IPS DF 4.7 (cell line): ENCODE measurements around the gene USP48.
A peak's percentile ranks its signal among the peaks of the same experiment; 100 is the strongest.

Experiments
- DNase-seq: peaks from one replicate; pipeline ENCODE4 v3.0.0-alpha.2; 2013; ENCODE audit warnings: low spot score; ENCODE audit errors: extremely low read depth

The USP48 gene

GRCh38 chr1:21654209-21654608, 128.7 kb downstream of the USP48 start:
- DNase-seq = no peak

DNA sequence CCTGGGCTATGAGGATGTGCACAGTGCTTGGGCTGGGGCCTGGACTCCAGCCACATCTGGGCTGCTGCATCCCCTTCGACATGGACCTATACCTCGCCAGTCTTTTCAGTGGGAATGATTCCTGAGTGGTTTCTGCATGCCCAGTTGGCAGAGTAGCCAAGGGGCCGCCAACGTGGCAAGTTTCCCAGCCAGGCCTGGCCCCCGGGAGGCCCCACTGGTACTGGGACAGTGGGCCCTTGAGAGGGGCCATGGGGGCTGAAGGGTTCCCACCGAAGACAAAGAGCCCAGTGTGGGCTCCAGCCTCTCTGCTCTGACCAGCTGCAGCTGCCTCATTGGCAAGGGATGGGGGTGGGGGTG, 129.2 kb downstream of the USP48 start:
- no peak for DNase-seq

DNA sequence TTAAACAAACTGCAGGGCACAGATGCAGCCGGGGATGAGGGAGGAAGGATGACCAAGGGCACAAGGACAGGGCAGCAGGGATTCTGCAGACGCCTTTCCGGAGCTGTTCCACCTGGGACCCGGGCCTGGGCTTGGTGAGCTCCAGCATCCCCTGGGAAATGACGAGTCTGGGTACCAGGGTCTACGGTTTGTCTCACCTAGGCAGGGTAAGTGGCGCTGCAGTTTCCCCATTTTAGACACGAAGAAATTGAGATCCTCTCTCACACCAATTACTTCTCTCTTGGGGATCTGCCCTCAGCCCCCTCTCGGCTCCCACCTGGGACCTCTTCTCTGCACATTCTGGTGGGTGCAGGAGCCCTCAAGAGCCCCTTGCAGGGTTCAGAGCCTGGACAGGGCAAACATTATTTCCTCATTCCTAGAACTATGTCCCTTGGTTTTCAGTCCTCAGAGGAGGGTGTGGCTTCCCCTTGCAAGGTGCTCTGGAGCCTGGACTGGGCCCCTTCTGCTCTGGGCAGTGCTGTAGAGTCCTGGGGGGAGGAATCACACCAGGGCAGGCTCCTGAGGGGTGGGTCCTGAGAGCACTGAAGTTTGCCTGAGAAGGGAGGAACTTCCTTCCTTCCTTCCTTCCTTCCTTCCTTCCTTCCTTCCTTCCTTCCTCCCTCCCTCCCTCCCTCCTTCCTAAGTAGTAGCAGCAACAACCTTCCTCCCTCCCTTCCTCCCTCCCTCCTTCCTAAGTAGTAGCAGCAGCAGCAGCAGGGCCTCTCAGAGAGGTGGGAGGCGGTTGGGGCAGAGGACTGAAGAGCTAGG, 129.8 kb downstream of the USP48 start:
- DNase-seq = no peak

GRCh38 chr1:21652101-21652936, 130.6 kb downstream of the USP48 start:
- DNase-seq = no peak

- DNase-seq = no peak
Measured at GRCh38 chr1:21651214-21652042, 131.5 kb downstream of the USP48 start.

DNA sequence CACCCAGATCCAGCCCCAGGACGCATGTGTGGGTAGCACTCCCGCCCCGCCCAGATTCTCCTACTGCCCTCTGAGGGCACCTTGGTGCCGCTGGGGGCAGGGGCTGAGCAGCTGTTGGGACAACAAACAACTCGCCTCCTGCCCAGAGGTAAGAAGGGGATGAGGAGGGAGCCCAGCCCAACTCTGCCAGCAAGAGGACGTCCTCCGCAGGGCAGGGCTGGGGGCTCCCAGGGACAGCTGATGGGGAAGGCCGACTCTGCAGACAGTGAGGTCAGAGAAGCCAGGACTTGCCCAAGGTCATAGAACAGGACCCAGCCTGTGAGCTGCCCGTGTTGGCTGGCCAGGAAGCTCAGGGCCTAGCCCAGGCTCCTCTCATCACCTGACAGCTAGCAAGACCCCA, 132.5 kb downstream of the USP48 start:
- DNase-seq = no peak

DNA sequence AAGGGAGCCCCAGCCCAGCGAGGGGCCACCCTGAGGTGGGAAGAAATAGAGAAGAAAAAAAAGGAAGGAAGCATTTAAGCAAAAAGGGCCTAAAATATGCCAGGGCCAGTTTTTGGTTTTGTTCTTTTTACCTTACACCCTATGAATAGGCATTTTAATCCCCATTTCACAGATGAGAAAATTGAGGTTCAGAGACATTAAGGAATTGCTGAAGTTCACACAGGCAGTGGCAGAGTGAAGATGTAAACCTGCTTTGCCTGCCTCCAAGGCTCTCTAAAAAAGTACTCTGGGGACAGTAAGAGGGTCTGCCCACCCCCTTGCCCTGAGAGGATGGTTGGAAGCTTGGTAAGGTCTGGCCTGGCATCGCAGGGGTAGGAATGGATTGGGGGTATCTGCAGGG, 133.6 kb downstream of the USP48 start:
- no peak for DNase-seq

- DNase-seq = no peak
Measured at GRCh38 chr1:21648791-21649190, 134.2 kb downstream of the USP48 start.

- DNase-seq = no peak
Measured at GRCh38 chr1:21648352-21648730, 134.6 kb downstream of the USP48 start.

- peak; percentile 76 for DNase-seq
Measured at GRCh38 chr1:21647431-21648351, 135.3 kb downstream of the USP48 start.

- no peak for DNase-seq
Measured at GRCh38 chr1:21645550-21645949, 137.4 kb downstream of the USP48 start.

DNA sequence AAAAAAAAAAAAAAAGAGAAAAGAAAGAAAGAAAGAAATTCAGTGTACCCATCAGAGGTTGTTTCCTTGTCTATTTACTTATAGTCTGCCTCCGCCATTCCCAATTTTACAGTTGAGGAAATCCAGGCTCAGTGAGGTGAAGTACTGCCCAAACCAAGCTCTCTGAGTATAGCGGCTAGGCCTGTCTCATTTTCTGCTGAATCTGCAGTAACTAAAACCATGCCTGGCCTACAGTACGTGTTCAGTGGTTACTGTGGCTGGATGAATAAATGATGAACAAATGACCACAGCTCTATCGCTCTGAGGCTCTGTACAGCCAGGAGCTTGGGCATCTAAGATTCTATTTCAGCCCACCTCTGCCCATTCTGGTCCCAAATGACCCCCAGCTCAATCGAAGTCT, 138.0 kb downstream of the USP48 start:
- no peak for DNase-seq

DNA sequence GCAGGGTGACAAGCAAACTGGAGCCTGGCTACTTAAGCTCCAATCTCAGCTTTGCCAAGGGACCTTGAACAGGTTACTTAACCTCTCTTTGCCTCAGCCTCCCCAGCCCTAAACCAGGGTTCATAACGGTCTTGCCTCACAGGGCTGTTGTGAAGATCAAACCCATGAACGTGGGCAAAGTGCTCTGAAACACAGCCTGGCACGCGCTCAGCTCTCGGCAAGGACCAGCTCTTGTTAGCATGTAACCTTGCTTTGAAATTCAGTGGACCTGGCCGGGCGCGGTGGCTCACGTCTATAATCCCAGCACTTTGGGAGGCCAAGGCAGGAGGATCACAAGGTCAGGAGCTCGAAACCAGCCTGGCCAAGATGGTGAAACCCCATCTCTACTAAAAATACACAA, 138.6 kb downstream of the USP48 start:
- DNase-seq = no peak

GRCh38 chr1:21643624-21644023, 139.3 kb downstream of the USP48 start:
- no peak for DNase-seq

DNA sequence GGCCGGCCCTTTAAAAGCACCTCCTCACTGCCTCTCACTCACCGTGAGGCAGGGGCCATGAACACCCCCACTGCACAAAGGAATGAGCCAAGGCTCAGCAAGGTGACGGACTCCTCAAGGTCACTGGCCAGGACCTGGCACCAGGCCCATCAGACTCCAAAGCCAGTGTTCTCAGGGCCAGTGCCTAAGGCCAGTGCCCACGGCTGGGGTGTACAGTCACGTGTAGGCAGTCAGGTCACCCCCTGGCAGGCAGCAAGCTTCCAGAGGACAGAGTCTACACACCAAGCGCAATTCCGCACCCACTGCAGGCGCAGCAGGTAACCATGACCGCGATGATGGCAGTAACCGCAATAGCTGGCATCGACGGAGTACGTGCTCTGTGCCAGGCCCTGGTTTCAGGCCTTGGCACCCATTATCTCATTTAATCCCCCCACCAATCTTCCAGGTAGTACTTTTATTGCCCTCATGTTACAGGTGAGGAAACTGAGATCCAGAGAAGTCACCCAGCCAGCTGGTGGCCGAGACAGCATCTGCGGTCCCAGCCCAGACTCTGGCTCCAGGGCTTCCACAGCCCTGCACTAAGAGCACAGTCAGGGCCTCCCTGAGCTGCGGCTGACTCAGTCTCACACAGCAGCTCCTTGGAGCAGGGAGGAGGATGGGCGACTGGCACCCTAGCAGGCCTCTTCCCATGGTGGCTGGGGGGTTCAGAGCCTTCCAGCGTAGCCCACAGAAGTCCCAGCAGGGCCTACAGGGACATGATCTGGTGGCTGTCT, 140.8 kb downstream of the USP48 start:
- DNase-seq = no peak

DNA sequence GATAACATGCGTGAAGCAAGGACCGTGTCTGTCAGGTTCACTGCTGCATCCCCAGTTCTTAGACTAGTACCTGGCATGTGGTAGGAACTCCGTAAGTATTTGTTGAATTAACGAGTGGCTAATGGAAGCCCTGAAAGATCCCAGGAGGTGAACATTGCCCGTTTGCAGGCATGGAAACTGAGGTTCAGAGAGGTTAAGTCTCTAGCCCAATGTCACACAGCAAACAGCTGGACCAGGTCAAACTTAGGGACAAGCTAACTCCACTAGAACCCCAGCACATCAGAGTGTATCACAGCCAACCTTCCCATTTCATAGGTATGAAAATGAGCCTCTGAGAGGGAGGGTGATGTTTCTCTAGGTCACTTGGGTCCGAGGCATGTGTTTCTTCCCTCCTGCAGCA, 141.4 kb downstream of the USP48 start:
- no peak for DNase-seq

GRCh38 chr1:21641076-21641475, 141.9 kb downstream of the USP48 start:
- DNase-seq = no peak

GRCh38 chr1:21640653-21641052, 142.3 kb downstream of the USP48 start:
- no peak for DNase-seq

DNA sequence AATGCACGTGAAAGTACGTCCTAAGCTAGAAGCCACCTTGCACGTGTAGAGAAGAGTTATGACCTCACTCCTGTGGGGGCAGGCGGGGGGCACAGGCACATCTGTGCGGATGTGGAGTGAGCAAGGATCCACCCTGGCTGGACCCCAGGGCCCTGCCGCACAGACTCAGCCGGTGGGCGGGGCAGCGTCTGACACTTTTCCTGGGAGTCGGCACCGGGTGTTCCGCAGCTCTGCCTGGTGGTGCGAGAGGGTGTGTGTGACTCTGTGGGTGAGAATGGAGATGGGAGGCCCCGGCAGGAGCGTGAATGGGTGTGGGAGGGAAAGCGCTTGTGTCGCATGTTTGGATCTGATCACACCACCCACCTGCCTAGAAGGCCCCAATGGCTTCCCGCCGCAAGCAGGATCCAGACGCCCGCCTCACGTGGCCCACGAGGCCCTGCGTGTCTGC, 143.3 kb downstream of the USP48 start:
- no peak for DNase-seq
